Measurements from ENCODE around the gene SORL1. TPM values are rescaled to one million over a fixed set of nuclear protein-coding genes. Genes with fewer than 3 reads are reported as not detected.

The SORL1 gene
- total and polyA plus RNA-seq, 9 of the 15 experiments (the other 6 are each of a cell fraction or from before 2014, with no cell fraction given) = 0.01 to 0.66 TPM; not detected in 7

- in situ Hi-C loops (cut with MboI) = no loop called here
- Histone ChIP-seq H3K27me3 (ENCODE audit: control insufficient read depth in 2 of 2, insufficient read depth in 2 of 2, low read length in 2 of 2) (no peaks in the 10 kb centered on the region), H3K9me1 (ENCODE audit: control insufficient read depth, insufficient read depth, low read length) (no peaks in the 10 kb centered on the region), H3K36me3 (ENCODE audit: control insufficient read depth, insufficient read depth, low read length) (no peaks in the 10 kb centered on the region), H3K4me1 (replicated peaks in 1 of 2; ENCODE audit: control insufficient read depth in 2 of 2, insufficient read depth in 2 of 2, low read length in 2 of 2) (no peaks in the 10 kb centered on the region), H2AFZ (ENCODE audit: low read depth, low read length) (no peak overlapping the region), H3K79me2 (ENCODE audit: control insufficient read depth, insufficient read depth, low read length) (no peaks in the 10 kb centered on the region), H3K9ac (ENCODE audit: insufficient read depth in 1 of 2, low read depth in 2 of 2, low read length in 2 of 2) (no peak overlapping the region), H3K27ac (ENCODE audit: extremely low read depth, low read depth, low read length) (no peak overlapping the region), H3K4me3 (no peak overlapping the region), H3K9me3 (replicated peaks; ENCODE audit: control insufficient read depth, insufficient read depth, low read depth, low read length) (0 out of 2 replicates have a peak, but pooled peaks cover 2% of the 10 kb centered on the region), H4K20me1 (replicated peaks; ENCODE audit: control insufficient read depth, insufficient read depth, low read length) (no peaks in the 10 kb centered on the region), H3K4me2 (ENCODE audit: insufficient read depth, low read length) (no peak overlapping the region)
- WGBS (ENCODE audit: insufficient coverage, low coverage, missing lambda C conversion rate) = 0% methylated on average over 3 of the region's 4 CpGs
- TF ChIP-seq NONO (IDR thresholded peaks at IDR 0.05; ENCODE audit: low read depth in 2 of 2, low read length in 1 of 2) (no peak), MXD1 (CRISPR knock-in tag; IDR thresholded peaks at IDR 0.05; ENCODE audit: borderline replicate concordance, poor library complexity, severe bottlenecking) (no peak), RBM14 (IDR thresholded peaks at IDR 0.05; ENCODE audit: borderline replicate concordance, insufficient read depth, low read depth, low read length) (no peak), JUN (IDR thresholded peaks at IDR 0.05; ENCODE audit: borderline replicate concordance, low read depth, low read length) (no peak), JUN (CRISPR knock-in tag; IDR thresholded peaks at IDR 0.05; ENCODE audit: borderline replicate concordance) (no peak), TRIM24 (IDR thresholded peaks at IDR 0.05) (no peak), TCF3 (CRISPR knock-in tag; IDR thresholded peaks at IDR 0.05) (no peak), RERE (CRISPR knock-in tag; IDR thresholded peaks at IDR 0.05; ENCODE audit: borderline replicate concordance) (no peak)
- FAIRE-seq (no peak), ATAC-seq (no peak), DNase-seq (ENCODE audit: extremely low read depth in 1 of 4, low spot score in 3 of 4) (no peak)
- BruUV-seq (replicated peaks) = no TSS peak
- CTCF ChIA-PET (ENCODE audit: low intra/inter-chr PET ratio) = no interaction called here
- intact Hi-C loops (cut with micrococcal nuclease) = no loop called here
- POLR2A ChIA-PET = no interaction called here
These were observed 69.3 kb downstream of the SORL1 start for GRCh38 chr11:121521145-121522042.
